Limb (tissue), 2 donors: ENCODE measurements around the gene CUEDC1.

Source experiments
- DNase-seq, 2 donors: peaks; one replicate each; pipeline ENCODE4 v3.0.0-alpha.2; 2016; ENCODE audit errors: extremely low spot score in 2 of 2

The CUEDC1 gene

GRCh38 chr17:57876866-57877237 lies 78.4 kb downstream of the CUEDC1 start:
- DNase-seq: no peak

GRCh38 chr17:57876023-57876865 lies 79.0 kb downstream of the CUEDC1 start:
- DNase-seq: no peak

- DNase-seq: peak; percentile 93 to 95
Observed at GRCh38 chr17:57875290-57876022, 79.8 kb downstream of the CUEDC1 start.

- DNase-seq: peak; percentile 94 to 95
Observed at GRCh38 chr17:57874434-57875289, 80.5 kb downstream of the CUEDC1 start.

GRCh38 chr17:57874058-57874419 lies 81.2 kb downstream of the CUEDC1 start:
- DNase-seq: no peak

GRCh38 chr17:57873261-57874057 lies 81.8 kb downstream of the CUEDC1 start:
- no peak for DNase-seq

GRCh38 chr17:57872536-57872935 lies 82.7 kb downstream of the CUEDC1 start:
- DNase-seq: peak in 1 of 2 donors; percentile 26

GRCh38 chr17:57871863-57872262 lies 83.3 kb downstream of the CUEDC1 start:
- no peak for DNase-seq

- no peak for DNase-seq
Observed at GRCh38 chr17:57871155-57871554, 84.1 kb downstream of the CUEDC1 start.

GRCh38 chr17:57870283-57870635 lies 85.0 kb downstream of the CUEDC1 start:
- no peak for DNase-seq

GRCh38 chr17:57869617-57870282 lies 85.5 kb downstream of the CUEDC1 start:
- peak in 1 of 2 donors; percentile 23 for DNase-seq

- DNase-seq: no peak
Observed at GRCh38 chr17:57868910-57869616, 86.1 kb downstream of the CUEDC1 start.

GRCh38 chr17:57868007-57868909 lies 87.0 kb downstream of the CUEDC1 start:
- peak; percentile 85 for DNase-seq

GRCh38 chr17:57867126-57867525 lies 88.1 kb downstream of the CUEDC1 start:
- DNase-seq: peak in 1 of 2 donors; percentile 24

- DNase-seq: no peak
Observed at GRCh38 chr17:57866723-57867122, 88.5 kb downstream of the CUEDC1 start.

- peak in 1 of 2 donors; percentile 21 for DNase-seq
Observed at GRCh38 chr17:57866319-57866718, 88.9 kb downstream of the CUEDC1 start.

- DNase-seq: no peak
Observed at GRCh38 chr17:57864273-57864672, 90.9 kb downstream of the CUEDC1 start.

GRCh38 chr17:57862694-57863667 lies 92.2 kb downstream of the CUEDC1 start:
- peak in 1 of 2 donors; percentile 30 for DNase-seq
